Activated CD4-positive, alpha-beta T cell treated with anti-CD3 and anti-CD28 coated beads for 4 hours (primary cell): ENCODE data around the gene MT1B.
"Not testable (repeated sequence)": the region's sequence is repeated elsewhere in the genome, so short reads cannot be mapped to it uniquely, and the experiment has no call there.

ENCODE experiments used
- DNase-seq, 2 donors: peaks; one replicate each; pipeline ENCODE4 v3.0.0-alpha.2; 2020

MT1B gene

DNA sequence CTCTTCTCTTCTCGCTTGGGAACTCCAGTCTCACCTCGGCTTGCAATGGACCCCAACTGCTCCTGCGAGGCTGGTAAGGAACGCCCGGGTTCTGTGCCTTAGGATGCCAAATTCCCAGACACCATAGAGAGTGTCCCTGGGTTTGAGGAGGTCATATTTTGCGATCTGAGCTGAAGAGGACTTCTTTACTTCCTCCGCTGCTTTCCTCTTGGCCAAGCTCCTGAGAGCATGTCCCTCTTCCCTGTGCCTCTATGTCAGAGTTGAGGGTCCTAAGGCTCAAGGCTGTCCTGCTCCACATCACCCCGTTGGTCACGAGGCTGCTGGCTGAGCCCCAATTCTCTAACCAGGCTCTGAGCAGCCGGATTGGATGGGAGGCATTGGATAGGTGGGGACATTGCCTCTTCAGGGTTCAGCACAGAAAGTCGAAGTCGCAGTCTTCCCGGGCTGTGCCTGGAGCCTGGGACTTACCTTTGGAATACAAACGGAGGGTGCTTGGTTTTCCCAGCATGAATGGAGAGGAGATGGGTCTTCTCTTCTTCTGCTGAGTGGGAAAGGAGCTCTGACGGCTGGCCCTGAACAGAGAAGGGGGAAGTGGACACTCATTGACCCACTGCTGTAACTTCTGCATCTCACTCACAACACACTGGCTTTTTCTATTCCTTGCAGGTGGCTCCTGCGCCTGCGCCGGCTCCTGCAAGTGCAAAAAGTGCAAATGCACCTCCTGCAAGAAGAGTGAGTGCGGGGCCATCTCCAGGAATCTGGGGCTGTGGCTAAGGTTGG is 18.3 kb downstream of the MT1B start:
- no peak for DNase-seq

DNA sequence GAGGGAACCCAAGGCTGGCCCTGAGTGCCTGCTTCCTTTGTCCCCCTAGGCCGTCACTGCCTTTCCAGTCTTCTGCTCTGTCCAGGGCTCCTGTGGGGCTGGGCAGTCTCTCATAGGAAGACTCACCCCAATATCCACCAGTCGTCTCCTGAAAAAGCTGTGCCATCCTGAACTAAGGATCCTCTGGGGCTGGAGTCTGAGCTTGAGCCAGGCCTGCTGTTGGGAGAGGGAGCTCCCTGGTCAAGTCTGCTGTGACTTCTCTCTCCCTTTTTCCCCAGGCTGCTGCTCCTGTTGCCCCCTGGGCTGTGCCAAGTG is 18.9 kb downstream of the MT1B start:
- no peak for DNase-seq

DNA sequence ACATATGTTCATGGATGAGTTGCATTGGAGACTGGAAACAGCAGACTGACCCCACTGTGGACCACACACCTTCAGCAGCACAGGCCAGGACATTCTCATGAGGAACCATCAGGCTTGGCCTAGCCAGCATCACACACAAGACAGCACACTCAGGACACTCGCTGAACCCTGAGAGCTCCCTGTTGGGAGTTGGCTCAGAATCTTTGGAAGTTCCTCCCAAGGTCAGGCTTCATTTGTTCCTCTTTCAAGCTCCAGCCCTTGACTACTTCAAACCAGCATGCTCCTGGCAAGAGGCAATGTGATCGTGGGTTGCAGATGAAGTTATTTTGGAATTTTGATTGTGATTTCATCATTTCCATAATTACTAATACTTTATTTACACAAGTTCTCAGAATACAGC is 20.0 kb downstream of the MT1B start:
- DNase-seq = not testable (repeated sequence)

DNA sequence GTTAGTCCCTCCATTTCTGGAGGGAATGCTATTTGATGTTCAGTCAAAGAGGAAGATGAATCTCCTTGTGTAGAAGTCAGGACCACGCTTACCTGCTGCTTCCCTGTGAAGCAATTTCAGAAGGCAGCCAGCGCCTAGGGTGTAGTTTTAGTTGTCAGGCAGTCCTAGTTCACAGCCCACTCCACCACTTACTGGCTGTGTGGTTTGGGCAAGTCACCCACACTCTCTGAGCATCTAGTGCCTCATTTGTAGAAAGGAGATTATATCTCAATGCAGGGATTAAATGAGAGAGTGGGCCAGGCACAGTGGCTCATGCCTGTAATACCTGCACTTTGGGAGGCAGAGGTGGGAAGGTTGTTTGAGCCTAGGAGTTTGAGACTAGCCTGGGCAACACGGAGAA is 20.5 kb downstream of the MT1B start:
- not testable (repeated sequence) for DNase-seq

DNA sequence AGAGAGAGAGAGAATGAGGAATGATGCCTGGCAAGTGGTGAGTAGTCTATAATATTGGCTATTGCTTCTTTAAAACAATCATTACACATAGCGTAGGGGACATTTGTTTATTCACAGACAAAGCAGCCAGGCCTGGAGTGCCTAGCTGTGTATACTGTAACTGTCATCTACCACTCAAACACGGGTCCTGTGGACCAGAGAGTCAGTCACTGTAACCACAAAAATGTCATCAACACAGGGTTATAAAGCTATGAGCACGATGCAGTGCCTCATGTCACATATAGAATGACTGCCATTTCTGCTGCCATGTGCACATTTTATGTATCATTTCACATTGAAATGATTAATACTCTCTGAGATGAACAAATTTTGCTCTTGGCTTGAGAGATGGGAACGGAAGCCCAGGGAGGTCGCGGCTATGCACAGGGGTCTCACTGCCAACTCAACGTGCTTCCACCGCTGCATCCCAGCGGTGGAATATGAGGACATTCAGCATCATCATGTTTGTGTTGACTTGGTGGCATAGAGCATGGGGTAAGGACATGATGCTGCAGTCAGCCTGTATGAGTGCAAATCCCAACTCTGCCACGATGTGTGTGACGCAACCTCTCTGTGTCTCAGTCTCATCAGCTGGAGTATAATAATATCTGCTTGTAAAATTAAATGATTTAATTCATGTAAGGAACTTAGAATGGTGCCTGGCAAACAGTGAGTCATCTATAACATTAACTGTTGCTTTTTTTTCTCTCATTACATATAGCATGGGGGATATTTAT is 21.3 kb downstream of the MT1B start:
- no peak for DNase-seq

DNA sequence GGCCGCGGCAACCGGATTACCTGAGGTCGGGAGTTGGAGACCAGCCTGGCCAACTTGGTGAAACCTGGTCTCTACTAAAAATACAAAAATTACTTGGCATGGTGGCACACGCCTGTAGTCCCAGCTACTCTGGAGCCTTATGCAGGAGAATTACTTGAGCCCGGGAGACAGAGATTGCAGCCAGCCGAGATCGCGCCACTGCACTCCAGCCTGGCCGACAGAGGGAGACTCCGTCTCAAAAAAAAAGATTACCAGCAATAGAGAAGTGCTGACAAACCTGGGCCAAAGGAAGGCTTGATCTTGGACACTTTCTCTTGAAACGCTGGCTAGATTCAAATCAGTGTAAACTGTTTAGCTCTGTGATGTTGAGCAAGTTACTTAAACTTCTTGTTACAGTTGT is 22.2 kb downstream of the MT1B start:
- DNase-seq = peak in 1 of 2 donors; percentile 8

DNA sequence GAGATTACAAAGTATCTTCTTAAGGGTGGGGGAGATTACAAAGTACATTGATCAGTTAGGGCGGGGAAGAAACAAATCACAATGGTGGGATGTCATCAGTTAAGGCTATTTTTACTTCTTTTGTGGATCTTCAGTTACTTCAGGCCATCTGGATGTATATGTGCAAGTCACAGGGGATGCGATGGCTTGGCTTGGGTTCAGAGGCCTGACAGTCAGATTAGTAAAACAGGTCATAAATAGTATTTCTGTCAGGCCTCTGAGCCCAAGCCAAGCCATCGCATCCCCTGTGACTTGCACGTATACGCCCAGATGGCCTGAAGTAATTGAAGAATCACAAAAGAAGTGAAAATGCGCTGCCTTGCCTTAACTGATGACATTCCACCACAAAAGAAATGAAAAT is 22.9 kb downstream of the MT1B start:
- DNase-seq = not testable (repeated sequence)

DNA sequence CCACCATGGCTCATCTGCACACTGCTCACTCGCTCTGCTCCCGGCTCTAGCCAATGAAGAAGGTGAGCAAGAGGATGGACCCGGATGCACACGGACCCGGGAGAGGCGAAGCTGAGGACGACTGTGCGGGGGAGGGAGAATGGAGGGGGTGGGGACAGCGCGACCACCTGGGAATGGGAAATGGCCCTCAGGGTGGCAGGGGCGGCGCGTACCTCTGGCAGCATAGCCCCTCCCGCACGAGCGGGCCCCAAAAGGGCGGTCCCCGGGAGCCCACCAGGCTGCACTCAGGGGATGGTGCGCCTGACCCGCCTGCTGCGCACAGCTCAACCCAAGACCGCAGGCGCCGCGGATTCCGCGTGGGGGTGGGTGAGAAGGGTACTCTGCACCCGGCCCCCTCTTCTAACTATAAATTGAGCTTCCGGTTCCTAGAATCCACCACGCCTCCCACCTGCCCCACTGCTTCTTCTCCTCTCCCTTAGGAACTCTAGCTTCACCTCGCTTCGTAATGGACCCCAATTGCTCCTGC is 24.1 kb downstream of the MT1B start:
- DNase-seq = peak; percentile 34 to 52

DNA sequence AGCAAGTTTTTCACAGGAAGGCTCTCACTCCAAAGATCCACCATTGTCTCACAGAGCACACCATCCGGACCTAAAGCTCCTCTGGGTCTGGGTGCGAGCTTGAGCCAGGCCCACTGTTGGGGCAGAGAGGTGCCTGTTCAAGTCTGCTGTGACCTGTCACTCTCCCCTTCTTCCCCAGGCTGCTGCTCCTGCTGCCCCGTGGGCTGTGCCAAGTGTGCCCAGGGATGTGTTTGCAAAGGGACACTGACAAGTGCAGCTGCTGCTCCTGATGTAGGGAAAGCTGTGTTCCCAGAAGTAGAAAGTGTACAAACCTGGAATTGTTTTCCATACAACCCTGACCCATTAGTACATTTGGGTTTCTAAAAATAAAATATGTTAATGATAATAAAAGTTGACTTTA is 25.8 kb downstream of the MT1B start:
- no peak for DNase-seq

DNA sequence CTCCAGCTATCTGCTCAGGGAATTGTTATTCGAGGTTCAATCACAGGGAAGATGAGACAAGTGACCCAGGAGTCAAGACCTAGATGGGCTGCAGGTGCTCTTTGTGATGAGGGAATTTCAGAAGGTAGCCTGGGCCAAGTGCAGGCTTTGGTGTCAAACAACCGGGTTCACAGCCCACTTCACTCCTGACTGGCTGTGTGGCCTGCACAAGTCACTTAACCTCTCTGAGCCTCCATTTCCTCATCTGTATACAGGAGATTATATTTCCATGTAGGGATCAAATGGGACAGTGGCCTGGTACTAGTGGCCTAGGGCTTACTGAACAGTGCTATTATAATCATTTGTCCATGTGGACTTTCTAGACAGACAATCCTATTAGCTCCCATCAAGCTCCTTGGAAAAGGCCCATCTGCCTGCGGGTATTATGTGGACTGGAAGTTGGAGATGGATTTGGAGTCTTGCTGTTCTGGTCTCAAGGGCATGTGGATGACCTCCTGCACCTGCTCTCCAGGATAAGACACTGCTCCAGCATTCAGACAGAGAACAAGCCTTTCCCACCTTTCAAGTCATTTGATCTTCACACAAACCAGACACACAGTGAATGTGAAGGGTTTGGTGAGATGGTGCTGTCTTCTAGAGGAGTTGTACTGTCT is 27.5 kb downstream of the MT1B start:
- no peak for DNase-seq

DNA sequence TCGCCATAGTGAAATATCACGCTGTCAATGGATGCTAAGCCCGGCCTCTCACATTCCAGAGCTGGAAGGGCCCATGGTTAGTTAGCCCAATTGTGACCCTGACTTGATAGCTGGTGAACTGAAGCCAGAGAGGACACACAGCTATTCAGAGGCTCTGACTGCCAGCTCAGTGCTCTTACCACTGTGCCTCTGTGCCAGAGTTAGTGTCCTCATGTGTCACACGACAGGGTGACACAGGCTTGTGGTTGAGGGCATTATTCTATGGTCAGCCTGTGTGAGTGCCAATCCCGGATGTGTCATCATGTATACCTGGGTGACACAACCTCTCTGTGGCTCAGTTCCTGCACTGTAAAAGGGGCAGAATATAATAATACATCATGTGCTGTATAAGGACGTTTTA is 28.1 kb downstream of the MT1B start:
- no peak for DNase-seq

DNA sequence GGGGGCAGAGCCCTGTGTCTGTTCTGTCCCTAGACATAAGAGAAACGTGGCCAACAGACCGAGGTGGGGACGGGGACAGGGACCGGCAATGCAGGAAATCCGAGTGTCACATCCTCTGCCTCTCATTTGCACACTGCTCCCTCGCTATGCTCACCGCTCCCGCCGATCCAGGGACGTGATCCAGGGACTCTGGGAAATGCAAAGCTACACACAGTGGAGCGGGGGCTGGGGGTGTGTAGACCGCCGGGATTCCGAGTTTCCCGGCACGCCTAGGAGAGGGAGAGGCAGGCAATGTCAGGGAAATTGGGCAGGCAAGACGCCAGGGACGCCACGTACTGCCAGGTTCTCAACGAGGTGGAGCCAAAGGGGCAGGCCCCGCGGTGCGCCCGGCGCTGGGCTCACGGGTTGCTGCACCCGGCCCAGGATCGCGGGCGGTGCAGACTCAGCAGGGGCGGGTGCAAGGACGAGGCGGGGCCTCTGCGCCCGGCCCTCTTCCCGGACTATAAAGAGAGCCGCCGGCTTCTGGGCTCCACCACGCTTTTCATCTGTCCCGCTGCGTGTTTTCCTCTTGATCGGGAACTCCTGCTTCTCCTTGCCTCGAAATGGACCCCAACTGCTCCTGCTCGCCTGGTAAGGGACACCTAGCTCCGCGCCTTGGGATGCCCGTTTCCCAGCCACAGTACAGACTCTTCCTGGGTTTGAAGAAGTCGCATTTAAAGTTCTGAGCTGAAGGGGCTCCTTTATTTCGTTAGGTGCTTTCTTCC is 30.4 kb downstream of the MT1B start, which contains the start of gene MT1X:
Gene MT1X, plus strand, starts transcription at position 532 of the 764 bp plus-strand sequence. Its CDS starts 71 bp downstream, at position 603.
- DNase-seq = peak; percentile 82 to 84

DNA sequence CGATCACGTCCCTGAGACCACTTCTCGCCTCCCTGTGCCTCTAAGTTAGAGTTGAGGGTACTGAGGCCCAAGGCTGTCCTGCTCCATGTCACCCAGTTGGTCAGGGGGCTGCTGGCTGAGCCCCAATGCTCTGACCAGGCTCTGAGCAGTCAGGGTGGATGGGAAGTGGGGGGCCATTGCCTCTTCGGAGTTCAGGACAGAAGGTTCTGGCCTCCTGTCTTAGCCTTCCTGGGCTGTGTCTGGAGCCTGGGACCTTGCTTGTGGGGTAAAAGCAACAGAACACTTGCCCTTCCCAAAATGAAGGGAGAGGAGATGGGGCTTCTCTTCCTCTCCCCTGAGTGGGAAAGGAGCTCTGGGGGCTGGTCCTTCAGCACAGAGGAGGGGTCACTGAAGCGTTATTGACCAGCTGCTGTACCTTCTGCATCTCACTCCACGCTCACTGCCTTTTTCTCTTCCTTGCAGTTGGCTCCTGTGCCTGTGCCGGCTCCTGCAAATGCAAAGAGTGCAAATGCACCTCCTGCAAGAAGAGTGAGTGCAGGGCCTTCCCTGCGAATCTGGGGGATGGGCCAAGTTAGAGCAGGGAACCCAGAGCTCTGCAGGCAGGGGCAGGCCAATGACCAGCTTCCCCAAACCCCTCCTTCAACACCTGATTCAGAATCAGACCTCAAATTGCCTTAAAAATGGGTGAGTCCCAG is 31.2 kb downstream of the MT1B start:
- peak in 1 of 2 donors; percentile 15 for DNase-seq

DNA sequence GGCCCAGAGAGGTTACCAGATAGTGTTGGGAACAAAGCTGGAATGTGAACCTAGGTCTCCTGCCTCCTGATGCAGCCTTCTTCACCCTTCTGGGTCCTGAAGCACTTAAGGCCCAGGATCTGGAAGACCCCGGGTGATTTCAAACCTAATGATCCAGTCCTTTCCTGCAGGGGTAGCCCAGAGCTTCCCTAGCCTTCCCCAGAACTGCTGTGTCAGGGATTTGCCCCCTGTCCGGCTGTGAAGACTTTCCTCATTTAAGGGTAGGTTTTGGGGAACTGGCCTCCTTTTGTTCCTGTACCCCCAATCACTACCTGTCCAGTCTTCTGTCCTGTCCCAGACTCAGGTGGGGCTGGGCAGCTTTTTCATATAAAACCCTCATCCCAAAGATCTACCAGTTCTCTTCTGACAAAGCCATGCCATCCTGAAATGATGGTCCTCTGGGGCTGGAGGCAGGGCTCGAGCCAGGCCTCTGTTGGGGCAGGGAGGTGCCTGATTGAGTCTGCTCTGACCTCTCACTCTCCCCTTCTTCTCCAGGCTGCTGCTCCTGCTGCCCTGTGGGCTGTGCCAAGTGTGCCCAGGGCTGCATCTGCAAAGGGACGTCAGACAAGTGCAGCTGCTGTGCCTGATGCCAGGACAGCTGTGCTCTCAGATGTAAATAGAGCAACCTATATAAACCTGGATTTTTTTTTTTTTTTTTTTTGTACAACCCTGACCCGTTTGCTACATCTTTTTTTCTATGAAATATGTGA is 31.9 kb downstream of the MT1B start:
- DNase-seq = no peak

DNA sequence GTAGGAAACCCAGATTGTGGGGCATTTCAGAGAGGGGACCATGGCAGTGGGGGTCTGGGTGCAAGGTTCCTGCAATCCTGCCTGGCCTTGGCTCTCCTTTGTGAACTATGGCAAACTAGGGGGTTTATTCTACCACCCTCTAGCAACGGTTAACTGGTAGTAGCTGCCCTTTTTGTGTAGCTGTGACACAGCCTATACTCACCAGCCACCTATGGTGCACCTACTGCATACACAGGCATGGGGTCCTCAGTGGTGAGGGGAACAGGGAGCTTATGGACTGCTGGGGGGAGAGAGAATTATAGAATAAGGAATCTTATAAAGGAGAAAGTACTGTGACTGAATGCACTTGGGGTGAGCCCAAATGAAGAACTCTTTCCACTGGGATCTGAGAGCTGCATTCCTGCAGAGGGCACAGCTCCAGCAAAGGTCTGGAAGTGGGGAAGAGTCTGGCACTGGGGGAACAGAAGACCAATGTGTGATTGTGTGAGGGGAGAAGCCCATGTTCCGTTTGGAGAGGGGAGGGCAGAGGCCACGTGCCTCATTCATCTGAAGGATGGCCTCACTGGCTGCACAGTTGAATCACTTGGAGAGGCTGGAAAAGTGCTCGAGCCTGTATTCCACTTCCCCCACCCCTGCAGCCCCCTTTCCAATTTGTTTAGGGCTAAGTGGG is 32.7 kb downstream of the MT1B start:
- DNase-seq = no peak

DNA sequence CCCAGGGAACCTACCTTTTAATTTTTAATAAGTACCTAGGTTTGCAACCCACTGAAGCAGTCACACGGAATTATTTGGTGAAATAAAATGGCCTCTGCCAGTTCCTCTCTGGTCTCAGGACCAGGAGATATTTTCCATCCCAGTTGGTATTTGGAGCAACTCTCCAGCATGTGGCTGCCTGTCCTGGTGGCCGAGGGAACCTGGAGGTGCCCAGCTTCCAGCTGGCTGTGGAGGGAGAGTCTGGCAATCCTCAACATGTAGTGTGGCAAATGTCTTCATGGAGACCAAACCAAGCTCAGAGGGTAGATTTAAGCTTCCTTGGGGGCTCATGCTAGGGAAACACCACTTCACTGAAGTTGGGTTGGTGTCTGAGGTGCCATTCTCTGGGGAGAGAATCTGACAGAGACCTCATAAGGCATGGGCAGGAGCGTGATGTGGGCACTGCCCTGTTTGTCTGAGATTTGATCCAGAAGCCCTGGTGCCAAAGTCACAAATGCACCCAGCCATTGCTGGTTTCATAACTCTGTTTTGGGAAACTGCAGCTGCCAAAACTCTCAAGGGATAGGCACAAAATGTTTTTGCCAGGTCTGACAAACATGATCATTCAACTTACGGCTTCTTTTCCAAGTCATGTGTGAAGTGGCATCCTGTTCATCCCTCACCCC is 33.4 kb downstream of the MT1B start:
- no peak for DNase-seq

DNA sequence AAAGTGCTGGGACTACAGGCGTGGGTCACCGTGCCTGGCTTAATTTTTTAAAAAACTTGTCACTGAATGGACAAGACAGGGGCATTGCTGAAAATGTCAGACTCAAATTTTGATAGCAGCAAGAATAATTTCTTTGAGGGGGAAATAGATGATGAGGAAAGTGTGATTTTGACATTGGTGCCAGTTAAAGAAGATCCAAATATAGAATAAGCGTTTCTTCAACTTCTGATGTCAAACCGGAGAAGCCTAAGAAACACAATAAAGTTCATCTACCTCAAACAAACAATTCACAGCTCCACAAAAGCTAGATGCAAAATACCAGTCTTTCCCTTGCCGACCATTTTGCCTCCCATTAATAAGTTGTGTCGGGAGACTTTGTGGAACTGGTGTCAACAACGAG is 35.1 kb downstream of the MT1B start:
- DNase-seq = no peak

DNA sequence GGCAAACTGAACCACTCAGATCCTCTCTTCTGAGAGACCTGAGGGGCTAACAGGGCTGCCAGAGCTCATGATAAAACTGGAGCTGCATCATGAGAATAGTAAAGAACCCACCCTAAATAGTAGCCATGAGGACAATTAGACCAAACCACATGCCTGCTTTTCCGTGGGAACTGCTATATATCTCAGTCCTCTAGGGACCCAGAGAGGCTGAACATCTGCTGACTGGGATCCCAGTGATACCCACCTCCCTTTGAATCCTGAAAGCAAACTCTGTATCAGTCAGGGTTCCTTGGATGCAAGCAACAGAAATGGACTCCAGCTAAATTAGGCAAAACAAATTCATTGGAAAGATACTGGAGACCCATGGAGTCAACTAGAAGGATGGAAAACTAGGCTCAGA is 37.1 kb downstream of the MT1B start:
- DNase-seq = no peak

DNA sequence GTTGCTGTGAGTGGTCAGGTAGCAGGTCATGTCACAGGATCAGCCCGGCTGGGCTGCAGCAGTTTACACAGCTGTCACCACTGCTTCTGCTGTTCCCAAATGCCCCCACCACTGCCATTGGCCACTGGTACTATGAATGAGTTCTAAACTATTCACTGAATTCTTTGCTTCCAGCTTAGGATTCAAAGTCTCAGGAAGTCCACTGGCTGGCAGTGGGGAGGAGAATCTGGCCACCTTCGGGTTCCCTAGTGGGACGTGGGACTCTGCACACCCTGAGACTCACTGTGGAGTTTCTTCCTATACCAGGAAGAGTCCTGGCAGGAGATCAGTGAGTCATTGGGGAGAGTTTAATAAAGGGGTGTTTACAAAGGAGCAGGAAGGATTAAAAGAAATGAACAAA is 37.5 kb downstream of the MT1B start:
- DNase-seq = no peak

DNA sequence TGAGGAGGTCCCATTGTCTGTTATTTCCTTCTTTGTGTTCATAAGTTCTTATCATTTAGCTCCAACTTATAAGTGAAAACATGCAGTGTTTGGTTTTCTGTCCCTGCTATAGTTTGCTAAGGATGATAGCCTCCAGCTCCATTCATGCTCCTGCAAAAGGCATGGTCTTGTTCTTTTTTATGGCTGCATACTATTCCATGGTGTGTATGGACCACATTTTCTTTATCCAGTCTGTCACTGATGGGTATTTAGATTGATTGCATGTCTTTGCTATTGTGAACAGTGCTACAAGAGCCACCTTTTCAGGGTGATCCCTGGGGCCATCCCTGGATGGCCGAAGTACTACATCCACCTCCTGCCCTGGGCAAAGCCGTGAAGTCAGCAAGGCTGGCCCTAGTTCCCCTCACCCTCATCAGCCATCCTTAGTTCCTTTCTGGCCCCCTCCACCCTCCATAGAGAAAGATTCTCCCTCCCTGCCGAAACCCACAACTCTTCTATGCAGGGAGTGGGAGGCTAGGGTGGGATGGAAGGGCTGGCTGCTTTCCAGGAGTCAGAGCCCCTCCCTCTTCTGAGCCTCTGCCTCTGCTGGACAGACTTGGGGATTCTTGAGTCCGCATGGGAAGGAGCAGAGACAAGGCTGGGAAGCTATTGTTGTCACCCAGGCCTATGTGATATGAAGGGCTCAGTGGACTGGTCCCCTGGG is 38.9 kb downstream of the MT1B start:
- DNase-seq = no peak
